ENCODE data around the gene PKP1. TPM values are rescaled to one million over a fixed set of nuclear protein-coding genes. Genes with fewer than 3 reads are reported as not detected.

Gene PKP1
- total RNA-seq, 4 donors from 2014 or later: 0.18 to 0.62 TPM; not detected in 2

DNA sequence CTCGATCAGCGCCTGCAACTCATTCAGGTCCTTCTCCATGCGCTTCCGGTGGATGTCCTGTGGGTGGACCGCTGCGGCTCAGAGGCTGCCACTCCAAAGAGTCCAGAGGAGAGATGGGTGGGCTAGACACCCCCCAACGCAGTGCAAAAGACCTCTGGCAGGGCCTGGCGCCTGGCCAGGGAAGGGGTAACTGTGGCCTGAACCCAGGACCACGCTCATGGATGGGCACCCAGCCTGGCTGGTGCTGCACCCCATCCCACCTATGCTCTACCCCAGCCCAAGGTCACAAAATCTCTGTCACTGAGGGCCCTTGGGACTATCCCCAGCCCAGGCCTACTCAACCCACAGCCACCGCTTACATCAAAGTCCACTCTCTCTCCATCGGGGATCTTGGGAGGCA, 81.9 kb downstream of the PKP1 start:
- Histone ChIP-seq H3K27ac (no peak overlapping the region), H3K36me3 (no peaks in the 10 kb centered on the region), H3K4me1 (no peaks in the 10 kb centered on the region), H3K27me3 (no peaks in the 10 kb centered on the region), H3K4me3 (no peak overlapping the region), H3K9me3 (no peaks in the 10 kb centered on the region)
- TF ChIP-seq, protein P1, sequence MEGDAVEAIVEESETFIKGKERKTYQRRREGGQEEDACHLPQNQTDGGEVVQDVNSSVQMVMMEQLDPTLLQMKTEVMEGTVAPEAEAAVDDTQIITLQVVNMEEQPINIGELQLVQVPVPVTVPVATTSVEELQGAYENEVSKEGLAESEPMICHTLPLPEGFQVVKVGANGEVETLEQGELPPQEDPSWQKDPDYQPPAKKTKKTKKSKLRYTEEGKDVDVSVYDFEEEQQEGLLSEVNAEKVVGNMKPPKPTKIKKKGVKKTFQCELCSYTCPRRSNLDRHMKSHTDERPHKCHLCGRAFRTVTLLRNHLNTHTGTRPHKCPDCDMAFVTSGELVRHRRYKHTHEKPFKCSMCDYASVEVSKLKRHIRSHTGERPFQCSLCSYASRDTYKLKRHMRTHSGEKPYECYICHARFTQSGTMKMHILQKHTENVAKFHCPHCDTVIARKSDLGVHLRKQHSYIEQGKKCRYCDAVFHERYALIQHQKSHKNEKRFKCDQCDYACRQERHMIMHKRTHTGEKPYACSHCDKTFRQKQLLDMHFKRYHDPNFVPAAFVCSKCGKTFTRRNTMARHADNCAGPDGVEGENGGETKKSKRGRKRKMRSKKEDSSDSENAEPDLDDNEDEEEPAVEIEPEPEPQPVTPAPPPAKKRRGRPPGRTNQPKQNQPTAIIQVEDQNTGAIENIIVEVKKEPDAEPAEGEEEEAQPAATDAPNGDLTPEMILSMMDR (IDR thresholded peaks at IDR 0.05): no peak
- TF ChIP-seq POLR2A (IDR thresholded peaks at IDR 0.05): no peak
- intact Hi-C loops (cut with DNase I; ENCODE audit: low total_unique reads): loop anchor here (10.0 kb wide), 1 partner anchor 110 kb away; no protein-coding TSS in a partner anchor
- no peak for DNase-seq

DNA sequence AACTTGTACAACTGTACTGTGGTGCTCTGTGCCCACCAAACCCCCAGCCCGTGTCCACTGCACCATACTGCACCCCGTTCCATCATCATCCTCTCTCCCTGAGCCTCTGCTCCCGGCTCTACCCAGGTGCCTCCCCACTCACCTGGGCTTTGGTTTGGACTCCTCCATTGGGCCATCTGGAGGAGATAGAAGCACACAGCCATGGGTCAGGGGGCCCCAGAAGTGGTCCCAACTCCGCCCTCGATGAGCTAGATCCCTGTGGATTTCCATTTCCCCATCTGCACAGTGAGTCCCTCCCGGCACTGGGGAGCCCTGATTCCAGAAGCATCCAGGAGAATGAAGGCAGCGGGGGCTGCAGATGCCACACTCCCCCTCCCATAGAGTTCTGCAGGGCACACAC, 83.4 kb downstream of the PKP1 start:
- no peak overlapping the region for H3K27ac ChIP-seq
- no peak overlapping the region for H3K4me3 ChIP-seq
- H3K27me3 ChIP-seq: no peaks in the 10 kb centered on the region
- intact Hi-C loops (cut with DNase I; ENCODE audit: low total_unique reads): loop anchor here (10.0 kb wide), 1 partner anchor 112 kb away; no protein-coding TSS in a partner anchor
- no peak for DNase-seq
- TF ChIP-seq, protein P1 (IDR thresholded peaks at IDR 0.05): no peak
- no peak for TF ChIP-seq POLR2A (IDR thresholded peaks at IDR 0.05)
- H3K4me1 ChIP-seq: no peaks in the 10 kb centered on the region
- no peaks in the 10 kb centered on the region for H3K36me3 ChIP-seq
- no peaks in the 10 kb centered on the region for H3K9me3 ChIP-seq

DNA sequence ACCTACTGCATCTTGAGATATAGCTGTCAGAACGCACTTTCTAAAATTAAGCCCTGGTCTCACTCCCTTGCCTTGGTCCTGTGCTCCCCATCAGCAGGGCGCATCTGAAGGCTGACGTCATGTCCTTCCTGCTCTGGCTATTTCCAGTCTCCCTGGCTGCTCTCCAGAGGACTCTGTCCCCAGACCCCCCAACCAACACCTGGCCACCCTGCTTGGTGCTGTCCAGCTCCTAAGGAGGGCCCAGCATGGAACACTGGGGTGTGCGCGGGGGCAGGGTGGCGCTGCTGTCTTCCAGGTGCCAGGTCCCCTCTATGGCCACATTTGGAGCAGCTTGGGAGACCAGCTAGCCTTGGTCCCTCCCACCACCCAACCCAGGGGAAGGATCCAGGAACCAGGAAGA, 85.9 kb downstream of the PKP1 start:
- intact Hi-C loops (cut with DNase I; ENCODE audit: low total_unique reads): loop anchor here (10.0 kb wide), 1 partner anchor 114 kb away; no protein-coding TSS in a partner anchor
- Histone ChIP-seq H3K36me3 (no peaks in the 10 kb centered on the region), H3K9me3 (no peaks in the 10 kb centered on the region), H3K4me3 (no peak overlapping the region), H3K4me1 (no peaks in the 10 kb centered on the region), H3K27me3 (no peaks in the 10 kb centered on the region), H3K27ac (no peak overlapping the region)
- TF ChIP-seq, protein P1 (IDR thresholded peaks at IDR 0.05): no peak
- no peak for TF ChIP-seq POLR2A (IDR thresholded peaks at IDR 0.05)
- no peak for DNase-seq

DNA sequence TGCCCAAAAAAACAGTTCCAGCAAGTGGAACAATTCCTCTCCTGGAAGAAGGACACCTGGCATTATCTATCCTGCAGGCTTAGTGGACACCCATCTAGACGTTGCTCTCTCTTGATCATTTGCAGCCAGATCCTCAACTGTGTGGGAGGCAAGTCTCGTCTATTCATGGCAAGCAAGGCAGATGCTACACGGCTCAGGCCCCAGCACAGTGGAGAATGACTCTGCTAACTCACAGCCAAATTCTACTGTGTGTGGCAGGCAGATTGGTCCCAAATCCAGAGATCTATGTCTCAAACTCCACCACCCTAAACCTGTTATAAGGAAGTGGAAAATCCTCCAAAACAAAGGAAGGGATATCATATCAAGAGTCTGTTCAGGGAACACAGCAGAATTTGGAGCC, 87.2 kb downstream of the PKP1 start:
- no peak overlapping the region for H3K4me3 ChIP-seq
- H3K27me3 ChIP-seq: no peaks in the 10 kb centered on the region
- no peaks in the 10 kb centered on the region for H3K4me1 ChIP-seq
- H3K9me3 ChIP-seq: no peaks in the 10 kb centered on the region
- no peaks in the 10 kb centered on the region for H3K36me3 ChIP-seq
- TF ChIP-seq, protein P1 (IDR thresholded peaks at IDR 0.05): no peak
- TF ChIP-seq POLR2A (IDR thresholded peaks at IDR 0.05): no peak
- no peak for DNase-seq
- intact Hi-C loops (cut with DNase I; ENCODE audit: low total_unique reads): no loop called here
- no peak overlapping the region for H3K27ac ChIP-seq

DNA sequence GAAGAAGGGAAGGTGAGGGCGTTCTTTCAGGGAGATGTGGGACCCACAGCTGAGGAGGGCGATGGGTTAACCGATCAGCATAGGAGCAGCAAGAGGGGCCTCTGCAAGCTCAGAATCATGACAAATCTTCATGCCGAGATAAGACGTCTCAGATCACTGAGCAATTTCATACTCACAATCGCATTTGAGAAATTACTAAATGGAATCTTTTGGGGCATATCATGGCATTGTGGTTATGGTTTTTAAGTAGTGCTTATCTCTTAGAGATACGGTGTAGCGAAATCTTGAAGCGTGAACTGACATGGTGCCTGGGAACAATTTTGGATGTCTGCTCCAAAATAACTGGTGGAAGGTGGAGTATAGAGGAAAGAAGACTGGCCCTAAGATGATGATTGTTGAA, 88.0 kb downstream of the PKP1 start:
- H3K36me3 ChIP-seq: no peaks in the 10 kb centered on the region
- H3K9me3 ChIP-seq: no peaks in the 10 kb centered on the region
- intact Hi-C loops (cut with DNase I; ENCODE audit: low total_unique reads): no loop called here
- H3K27ac ChIP-seq: no peak overlapping the region
- no peak overlapping the region for H3K4me3 ChIP-seq
- no peaks in the 10 kb centered on the region for H3K27me3 ChIP-seq
- H3K4me1 ChIP-seq: no peaks in the 10 kb centered on the region
- DNase-seq: no peak
- TF ChIP-seq, protein P1 (IDR thresholded peaks at IDR 0.05): no peak
- TF ChIP-seq POLR2A (IDR thresholded peaks at IDR 0.05): no peak
